Smooth muscle cell (in vitro differentiated cells): Measurements from ENCODE around the gene ANGEL1. TPM values are rescaled to one million over a fixed set of nuclear protein-coding genes. Genes with fewer than 3 reads are reported as not detected.

Source experiments
- DNase-seq: peaks from one replicate; lab custom pipeline; 2025; ENCODE audit not compliant: unreplicated experiment; lab: John Stamatoyannopoulos, UW
- H2AFZ ChIP-seq: fragments of 200-600 bp; sonication (generic); 2 replicates; pipeline ENCODE4 v1.6.0; 2016; ENCODE audit warnings: antibody characterized with exemption, low read depth, mild to moderate bottlenecking
- H3F3A ChIP-seq: fragments of 200-600 bp; sonication (generic); 2 replicates; pipeline ENCODE4 v1.6.0; 2017; ENCODE audit warnings: antibody characterized with exemption, low read depth
- H3K27ac ChIP-seq: fragments of 200-600 bp; sonication (generic); 2 replicates; pipeline ENCODE4 v1.5.1; 2016; ENCODE audit warnings: low read depth, mild to moderate bottlenecking
- H3K27me3 ChIP-seq: fragments of 200-600 bp; sonication (generic); 2 replicates; pipeline ENCODE4 v1.6.1; 2016; ENCODE audit warnings: low read depth, mild to moderate bottlenecking
- H3K36me3 ChIP-seq: fragments of 200-600 bp; sonication (generic); 2 replicates; pipeline ENCODE4 v1.5.1; 2016; ENCODE audit warnings: low read depth
- H3K4me1 ChIP-seq: fragments of 200-600 bp; sonication (generic); 2 replicates; pipeline ENCODE4 v1.5.1; 2016; ENCODE audit warnings: low read depth
- H3K4me2 ChIP-seq: fragments of 200-600 bp; sonication (generic); 2 replicates; pipeline ENCODE4 v1.6.0; 2016; ENCODE audit warnings: mild to moderate bottlenecking
- H3K4me3 ChIP-seq: fragments of 200-600 bp; sonication (generic); 2 replicates; pipeline ENCODE4 v1.5.1; 2016; ENCODE audit warnings: mild to moderate bottlenecking
- H3K79me2 ChIP-seq: fragments of 200-600 bp; sonication (generic); 2 replicates; pipeline ENCODE4 v1.6.0; 2016; ENCODE audit warnings: low read depth, mild to moderate bottlenecking
- H3K9ac ChIP-seq: fragments of 200-600 bp; sonication (generic); 2 replicates; pipeline ENCODE4 v1.6.0; 2016; ENCODE audit warnings: low read depth
- H3K9me3 ChIP-seq: fragments of 200-600 bp; sonication (generic); replicated peaks from 2 replicates; pipeline ENCODE4 v1.5.1; 2016; ENCODE audit warnings: low read depth
- H4K20me1 ChIP-seq: fragments of 200-600 bp; sonication (generic); 2 replicates; pipeline ENCODE4 v1.6.0; 2016; ENCODE audit warnings: low read depth
- WGBS: methylation state at CpG from one replicate; pipeline ENCODE4 v1.1.7; 2016; ENCODE audit warnings: low lambda C conversion rate; 5-methylcytosine and 5-hydroxymethylcytosine counted together
- polyA plus RNA-seq: library from polyadenylated mRNA; unstranded; fragments of >200 nt; fragmentation: Nextera tagmentation; extraction: Ambion mirVana; gene quantifications from 2 replicates; pipeline ENCODE4 v1.2.1, GENCODE V29; 2016
- total RNA-seq: library from RNA; depleted of rRNA; stranded (reverse); fragments of >200 nt; gene quantifications from 2 replicates; pipeline ENCODE4 v1.2.3, GENCODE V29; 2014
- TF ChIP-seq, protein P1 (sequence below): fragments of 200-600 bp; sonication (generic); IDR thresholded peaks from 2 replicates; pipeline ENCODE4 v1.5.1; 2017; ENCODE audit warnings: borderline replicate concordance, mild to moderate bottlenecking, antibody characterized with exemption; ENCODE audit not compliant: insufficient read depth, poor library complexity, severe bottlenecking

Gene ANGEL1
- total and polyA plus RNA-seq, 2 experiments from 2014 or later, result 8.4 to 20.4 TPM

- no peaks in the 10 kb centered on the region for H4K20me1 ChIP-seq
- 93% methylated on average over 2 of the region's 2 CpGs for WGBS
- H3K4me1 ChIP-seq, result peaks cover 9% of the 10 kb centered on the region
- H3K4me2 ChIP-seq, result no peak within 1 kb of the TSS
- H3K27me3 ChIP-seq, result no peaks in the 10 kb centered on the region
- TF ChIP-seq, protein P1, sequence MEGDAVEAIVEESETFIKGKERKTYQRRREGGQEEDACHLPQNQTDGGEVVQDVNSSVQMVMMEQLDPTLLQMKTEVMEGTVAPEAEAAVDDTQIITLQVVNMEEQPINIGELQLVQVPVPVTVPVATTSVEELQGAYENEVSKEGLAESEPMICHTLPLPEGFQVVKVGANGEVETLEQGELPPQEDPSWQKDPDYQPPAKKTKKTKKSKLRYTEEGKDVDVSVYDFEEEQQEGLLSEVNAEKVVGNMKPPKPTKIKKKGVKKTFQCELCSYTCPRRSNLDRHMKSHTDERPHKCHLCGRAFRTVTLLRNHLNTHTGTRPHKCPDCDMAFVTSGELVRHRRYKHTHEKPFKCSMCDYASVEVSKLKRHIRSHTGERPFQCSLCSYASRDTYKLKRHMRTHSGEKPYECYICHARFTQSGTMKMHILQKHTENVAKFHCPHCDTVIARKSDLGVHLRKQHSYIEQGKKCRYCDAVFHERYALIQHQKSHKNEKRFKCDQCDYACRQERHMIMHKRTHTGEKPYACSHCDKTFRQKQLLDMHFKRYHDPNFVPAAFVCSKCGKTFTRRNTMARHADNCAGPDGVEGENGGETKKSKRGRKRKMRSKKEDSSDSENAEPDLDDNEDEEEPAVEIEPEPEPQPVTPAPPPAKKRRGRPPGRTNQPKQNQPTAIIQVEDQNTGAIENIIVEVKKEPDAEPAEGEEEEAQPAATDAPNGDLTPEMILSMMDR, result no peak
- H3K79me2 ChIP-seq, result no peaks in the 10 kb centered on the region
- no peak within 1 kb of the TSS for H3K4me3 ChIP-seq
- no peak within 1 kb of the TSS for H3K9ac ChIP-seq
- no peak within 1 kb of the TSS for H2AFZ ChIP-seq
- H3K9me3 ChIP-seq, result no peaks in the 10 kb centered on the region
- H3K27ac ChIP-seq, result no peak within 1 kb of the TSS
- H3K36me3 ChIP-seq, result no peaks in the 10 kb centered on the region
- DNase-seq, result no peak
- H3F3A ChIP-seq, result no peaks in the 10 kb centered on the region
These were observed 13.4 kb upstream of the ANGEL1 start, which contains the start of gene LRRC74A for GRCh38 chr14:76826122-76826521. Gene LRRC74A (plus strand): TSS chr14:76826408. CDS start chr14:76826698, 290 bp downstream.

DNA sequence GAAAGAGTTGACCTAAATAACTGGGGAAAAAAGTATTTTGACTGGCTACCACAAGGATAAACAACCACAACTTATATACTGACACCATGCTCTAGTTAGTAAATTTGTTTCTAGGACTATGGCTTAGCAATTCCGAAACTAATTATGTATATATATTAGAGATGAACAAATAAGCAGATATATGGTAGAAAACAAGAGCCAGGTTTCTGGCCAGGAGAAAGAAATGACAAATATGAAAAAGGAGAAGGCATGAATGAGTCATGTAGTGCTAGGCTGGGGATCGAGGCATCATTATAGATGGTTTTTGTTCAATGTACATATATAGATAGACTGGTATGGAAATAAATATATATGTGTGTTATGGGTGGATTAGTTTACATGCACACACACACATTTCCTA, 8.0 kb upstream of the ANGEL1 start:
- no peaks in the 10 kb centered on the region for H4K20me1 ChIP-seq
- TF ChIP-seq, protein P1, result no peak
- H3K9me3 ChIP-seq, result no peaks in the 10 kb centered on the region
- no peak overlapping the region for H3K27ac ChIP-seq
- H3K4me3 ChIP-seq, result no peak overlapping the region
- H3F3A ChIP-seq, result no peaks in the 10 kb centered on the region
- H3K27me3 ChIP-seq, result peaks cover 3% of the 10 kb centered on the region
- no peaks in the 10 kb centered on the region for H3K79me2 ChIP-seq
- H2AFZ ChIP-seq, result no peak overlapping the region
- WGBS, result 91% methylated on average over 2 of the region's 2 CpGs
- H3K36me3 ChIP-seq, result no peaks in the 10 kb centered on the region
- no peak overlapping the region for H3K4me2 ChIP-seq
- DNase-seq, result no peak
- no peak overlapping the region for H3K9ac ChIP-seq
- H3K4me1 ChIP-seq, result no peaks in the 10 kb centered on the region

DNA sequence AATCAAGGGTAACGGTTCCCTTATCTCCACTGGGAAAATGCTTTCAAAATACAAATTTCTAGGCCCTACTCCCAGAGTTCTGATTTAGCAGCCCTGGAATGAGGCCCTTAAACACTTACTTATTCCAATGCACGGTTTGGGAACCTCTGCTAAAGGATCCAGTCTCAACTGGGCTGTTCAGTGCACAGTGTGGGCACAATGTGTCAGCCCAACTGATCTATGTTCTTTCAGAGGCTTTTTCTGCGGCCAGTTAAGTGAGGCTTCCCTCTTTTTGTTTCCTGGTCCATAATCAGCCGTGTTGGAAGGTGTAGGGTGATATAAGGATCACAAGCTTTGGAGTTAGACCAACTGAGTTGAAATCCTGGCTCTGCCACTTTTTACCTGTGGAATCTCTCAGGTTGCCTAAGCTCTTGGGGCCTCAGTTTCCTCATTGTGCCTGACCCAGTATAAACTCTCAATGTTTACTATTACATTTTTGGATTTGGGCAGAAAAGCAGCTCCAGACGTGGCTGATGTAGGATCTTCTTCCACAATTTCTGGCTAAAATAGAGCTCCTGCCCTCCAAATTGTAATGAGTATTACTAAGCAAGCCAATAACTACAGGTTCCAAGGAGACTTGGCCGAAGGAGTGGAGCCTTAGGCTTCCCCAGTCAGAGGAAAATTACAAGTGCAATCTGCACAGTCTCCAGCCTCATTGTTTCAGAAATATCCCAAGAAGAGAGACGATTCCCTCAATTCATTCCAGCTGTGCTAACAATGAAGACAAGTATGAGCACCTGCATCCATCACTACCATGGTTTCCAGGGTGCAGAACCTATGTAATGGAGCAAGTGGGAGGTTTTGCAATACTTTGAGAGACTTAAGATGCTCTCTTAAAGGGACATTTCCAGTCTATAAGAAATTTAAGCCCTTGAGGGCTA, 2.3 kb upstream of the ANGEL1 start:
- Histone ChIP-seq H4K20me1 (peaks cover under 1% of the 10 kb centered on the region), H3K79me2 (peaks cover 2% of the 10 kb centered on the region), H3K4me3 (no peak overlapping the region), H2AFZ (no peak overlapping the region), H3K4me2 (no peak overlapping the region), H3K9ac (no peak overlapping the region), H3K4me1 (peaks cover 13% of the 10 kb centered on the region), H3K27ac (no peak overlapping the region), H3K9me3 (no peaks in the 10 kb centered on the region), H3F3A (no peaks in the 10 kb centered on the region), H3K36me3 (no peaks in the 10 kb centered on the region), H3K27me3 (peaks cover 3% of the 10 kb centered on the region)
- TF ChIP-seq, protein P1, result no peak
- DNase-seq, result no peak
- 78% methylated on average over 7 of the region's 7 CpGs for WGBS
